Naive thymus-derived CD4-positive, alpha-beta T cell (primary cell): ENCODE data around the gene SMIM41. TPM values are rescaled to one million over a fixed set of nuclear protein-coding genes. Genes with fewer than 3 reads are reported as not detected.

Experiments
- ATAC-seq: fragments of 150-1000 bp; cut with Tn5 transposase; 2 replicates; pipeline ENCODE4 v1.10.0; 2021; ENCODE audit warnings: mild to moderate bottlenecking, moderate library complexity
- CTCF ChIA-PET: fragments of 350-600 bp; sonication (Branson Sonifier 250); formaldehyde crosslinking; loops from one replicate; lab custom pipeline; 2021; ENCODE audit warnings: antibody characterized with exemption; lab: Charles Lee
- POLR2A ChIA-PET: fragments of 350-600 bp; sonication (Branson Sonifier 250); formaldehyde crosslinking; loops from one replicate; lab custom pipeline; 2021; ENCODE audit warnings: antibody characterized with exemption, inconsistent platforms; lab: Charles Lee
- DNase-seq, 9 donors: peaks; one replicate each; pipeline versions ENCODE4 v3.0.0 to v3.0.0-alpha.2; 2020 to 2022; ENCODE audit warnings: mixed read lengths in 1 of 9
- H3K27ac ChIP-seq: one replicate; pipeline ENCODE4 v1.7.0; 2013; ENCODE audit warnings: mild to moderate bottlenecking, low read depth, low read length, moderate library complexity
- H3K27me3 ChIP-seq, 2 donors: one replicate each; pipeline ENCODE4 v1.7.0; 2013; ENCODE audit warnings: low read length in 2 of 2, mild to moderate bottlenecking in 2 of 2, moderate library complexity in 2 of 2; ENCODE audit not compliant: control insufficient read depth in 2 of 2, insufficient read depth in 2 of 2
- H3K36me3 ChIP-seq, 3 experiments: 1 replicate in 2 of 3; 2 replicates in 1 of 3; pipeline ENCODE4 v1.7.0; 2013; ENCODE audit warnings: low read length in 3 of 3, mild to moderate bottlenecking in 3 of 3, moderate library complexity in 1 of 3; ENCODE audit not compliant: insufficient read depth in 3 of 3, control insufficient read depth in 2 of 3
- H3K4me1 ChIP-seq, 2 donors: one replicate each; pipeline ENCODE4 v1.7.0; 2013; ENCODE audit warnings: low read length in 2 of 2, mild to moderate bottlenecking in 2 of 2, moderate library complexity in 1 of 2; ENCODE audit not compliant: control insufficient read depth in 2 of 2, insufficient read depth in 2 of 2
- H3K4me3 ChIP-seq: 2 replicates; pipeline ENCODE4 v1.7.0; 2013; ENCODE audit warnings: mild to moderate bottlenecking, low read length
- H3K9me3 ChIP-seq, 3 experiments: 1 replicate in 2 of 3; 2 replicates in 1 of 3; pipeline ENCODE4 v1.7.0; 2013; ENCODE audit warnings: low read length in 3 of 3; ENCODE audit not compliant: control insufficient read depth in 2 of 3
- H3K27ac Mint-ChIP-seq, 9 donors: one replicate each; pipeline ENCODE4 v1.8.0; 2020 to 2022; ENCODE audit warnings: mixed read lengths in 9 of 9, mild to moderate bottlenecking in 8 of 9, moderate library complexity in 5 of 9, inconsistent platforms in 2 of 9
- H3K27me3 Mint-ChIP-seq, 5 donors: one replicate each; pipeline ENCODE4 v1.8.0; 2021 to 2022; ENCODE audit warnings: mixed read lengths in 5 of 5, mild to moderate bottlenecking in 1 of 5
- H3K36me3 Mint-ChIP-seq, 5 donors: one replicate each; pipeline ENCODE4 v1.8.0; 2020 to 2022; ENCODE audit warnings: mixed read lengths in 5 of 5, mild to moderate bottlenecking in 3 of 5, inconsistent platforms in 1 of 5
- H3K4me1 Mint-ChIP-seq, 7 donors: one replicate each; pipeline ENCODE4 v1.8.0; 2020 to 2022; ENCODE audit warnings: mixed read lengths in 7 of 7, mild to moderate bottlenecking in 3 of 7, inconsistent platforms in 1 of 7
- H3K4me3 Mint-ChIP-seq, 10 donors: one replicate each; pipeline ENCODE4 v1.8.0; 2020 to 2022; ENCODE audit warnings: mild to moderate bottlenecking in 10 of 10, mixed read lengths in 10 of 10, moderate library complexity in 6 of 10, inconsistent platforms in 2 of 10
- H3K9me3 Mint-ChIP-seq, 11 donors: one replicate each; pipeline ENCODE4 v1.8.0; 2020 to 2022; ENCODE audit warnings: mixed read lengths in 11 of 11, mild to moderate bottlenecking in 4 of 11, inconsistent platforms in 1 of 11, moderate library complexity in 1 of 11
- intact Hi-C, 2 donors: fragments of 100-400 bp; cut with micrococcal nuclease; formaldehyde crosslinking; loops; one replicate each; pipeline ENCODE4 v1.15.1; 2023
- polyA plus RNA-seq, 2 donors: library from polyadenylated mRNA; unstranded; fragments of 300-500 nt; fragmentation: Illumina TruSeq; gene quantifications; one replicate each; pipeline ENCODE4 v1.2.3, GENCODE V29; 2021
- total RNA-seq, 6 experiments: library from RNA in 5 of 6; stranded (reverse) in 5 of 6; gene quantifications; 1 replicate in 5 of 6; 2 replicates in 1 of 6; pipeline ENCODE4 v1.2.3 and lab custom pipeline; 2021 to 2026

The SMIM41 gene
- total and polyA plus RNA-seq, 7 experiments from 2014 or later, result 0.24 to 0.27 TPM; not detected in 5

- H3K36me3 Mint-ChIP-seq, result no peaks in the 10 kb centered on the region
- H3K27ac Mint-ChIP-seq, result peak overlapping the region in 1 of 9 donors; percentile 59
- peak; percentile 13 for ATAC-seq
- Histone ChIP-seq H3K36me3 (peaks cover 0 to 23% (median 0%) of the 10 kb centered on the region in 3 experiments), H3K27ac (no peak overlapping the region), H3K9me3 (no peaks in the 10 kb centered on the region), H3K4me1 (no peaks in the 10 kb centered on the region), H3K27me3 (no peaks in the 10 kb centered on the region), H3K4me3 (no peak overlapping the region)
- H3K4me1 Mint-ChIP-seq, result no peaks in the 10 kb centered on the region
- intact Hi-C loops, result no loop called here
- no peak for DNase-seq
- no peak overlapping the region for H3K4me3 Mint-ChIP-seq
- no peaks in the 10 kb centered on the region for H3K9me3 Mint-ChIP-seq
- ChIA-PET CTCF (interaction anchor here (1.3 to 2.6 kb wide), 2 partner anchors 9 to 34 kb away, joined by 3 to 19 read pairs; partner anchors contain the start of gene ATG101), POLR2A (interaction anchor here (1.1 kb wide), 1 partner anchor 31 kb away, joined by 3 read pairs; no protein-coding TSS in a partner anchor)
- H3K27me3 Mint-ChIP-seq, result peaks cover 0 to 5% (median 0%) of the 10 kb centered on the region in 5 donors
Measured at GRCh38 chr12:52060498-52061177, 18.9 kb upstream of the SMIM41 start.

- ChIA-PET POLR2A (interaction anchor here (1.0 to 1.4 kb wide), 3 partner anchors 29 to 36 kb away, joined by 3 read pairs; no protein-coding TSS in a partner anchor), CTCF (interaction anchor here (2.6 kb wide), 1 partner anchor 35 kb away, joined by 19 read pairs; no protein-coding TSS in a partner anchor)
- H3K27me3 ChIP-seq, result no peaks in the 10 kb centered on the region
- Mint-ChIP-seq H3K4me3 (no peak overlapping the region), H3K9me3 (no peaks in the 10 kb centered on the region), H3K27me3 (peaks cover 0 to 5% (median 0%) of the 10 kb centered on the region in 5 donors), H3K36me3 (no peaks in the 10 kb centered on the region), H3K4me1 (peaks cover 0 to 3% (median 0%) of the 10 kb centered on the region in 7 donors), H3K27ac (no peak overlapping the region)
- ATAC-seq (no peak), DNase-seq (no peak)
- intact Hi-C loops, result no loop called here
- no peak overlapping the region for H3K4me3 ChIP-seq
- no peak overlapping the region for H3K27ac ChIP-seq
- no peaks in the 10 kb centered on the region for H3K4me1 ChIP-seq
- H3K36me3 ChIP-seq, result peaks cover 0 to 16% (median 0%) of the 10 kb centered on the region in 3 experiments
- H3K9me3 ChIP-seq, result no peaks in the 10 kb centered on the region
Measured at GRCh38 chr12:52061470-52062166, 17.9 kb upstream of the SMIM41 start.

- no peak overlapping the region for H3K4me3 ChIP-seq
- ChIA-PET POLR2A (interaction anchor here (0.5 to 1.4 kb wide), 3 partner anchors 30 to 173 kb away, joined by 3 read pairs; no protein-coding TSS in a partner anchor), CTCF (interaction anchor here (1.1 to 2.6 kb wide), 2 partner anchors 33 to 36 kb away, joined by 3 to 19 read pairs; no protein-coding TSS in a partner anchor)
- Mint-ChIP-seq H3K36me3 (no peaks in the 10 kb centered on the region), H3K4me3 (no peak overlapping the region), H3K27me3 (peaks cover 0 to 5% (median 0%) of the 10 kb centered on the region in 5 donors), H3K27ac (no peak overlapping the region), H3K9me3 (no peaks in the 10 kb centered on the region), H3K4me1 (peaks cover 0 to 4% (median 0%) of the 10 kb centered on the region in 7 donors)
- no peaks in the 10 kb centered on the region for H3K4me1 ChIP-seq
- ATAC-seq (no peak), DNase-seq (no peak)
- peaks cover 0 to 8% (median 0%) of the 10 kb centered on the region in 3 experiments for H3K36me3 ChIP-seq
- H3K27me3 ChIP-seq, result no peaks in the 10 kb centered on the region
- no peak overlapping the region for H3K27ac ChIP-seq
- no peaks in the 10 kb centered on the region for H3K9me3 ChIP-seq
- intact Hi-C loops, result no loop called here
Measured at GRCh38 chr12:52062167-52063081, 17.1 kb upstream of the SMIM41 start.

GRCh38 chr12:52063082-52063924 lies 16.2 kb upstream of the SMIM41 start:
- intact Hi-C loops, result no loop called here
- Histone ChIP-seq H3K36me3 (peaks cover 0 to 6% (median 0%) of the 10 kb centered on the region in 3 experiments), H3K27me3 (no peaks in the 10 kb centered on the region), H3K4me1 (no peaks in the 10 kb centered on the region), H3K27ac (no peak overlapping the region), H3K4me3 (no peak overlapping the region), H3K9me3 (no peaks in the 10 kb centered on the region)
- CTCF ChIA-PET, result interaction anchor here (1.1 to 2.6 kb wide), 2 partner anchors 34 to 37 kb away, joined by 3 to 19 read pairs; no protein-coding TSS in a partner anchor
- no peak for DNase-seq
- peaks cover 0 to 5% (median 0%) of the 10 kb centered on the region in 5 donors for H3K27me3 Mint-ChIP-seq
- POLR2A ChIA-PET, result interaction anchor here (0.6 kb wide), 1 partner anchor 692 kb away, joined by 3 read pairs; no protein-coding TSS in a partner anchor
- H3K4me3 Mint-ChIP-seq, result no peak overlapping the region
- no peak for ATAC-seq
- peak overlapping the region in 1 of 9 donors; percentile 27 for H3K27ac Mint-ChIP-seq
- peaks cover 0 to 4% (median 0%) of the 10 kb centered on the region in 7 donors for H3K4me1 Mint-ChIP-seq
- H3K36me3 Mint-ChIP-seq, result no peaks in the 10 kb centered on the region
- no peaks in the 10 kb centered on the region for H3K9me3 Mint-ChIP-seq

GRCh38 chr12:52063981-52064649 lies 15.4 kb upstream of the SMIM41 start:
- Histone ChIP-seq H3K4me1 (peaks cover 1 to 3% of the 10 kb centered on the region in 2 donors), H3K4me3 (no peak overlapping the region), H3K9me3 (no peaks in the 10 kb centered on the region), H3K27me3 (no peaks in the 10 kb centered on the region), H3K27ac (no peak overlapping the region), H3K36me3 (peaks cover 0 to under 1% (median 0%) of the 10 kb centered on the region in 3 experiments)
- CTCF ChIA-PET, result interaction anchor here (1.1 kb wide), 2 partner anchors 35 to 38 kb away, joined by 3 read pairs; no protein-coding TSS in a partner anchor
- Mint-ChIP-seq H3K4me3 (no peak overlapping the region), H3K27me3 (peaks cover 0 to 5% (median 0%) of the 10 kb centered on the region in 5 donors), H3K27ac (no peak overlapping the region), H3K9me3 (no peaks in the 10 kb centered on the region), H3K36me3 (no peaks in the 10 kb centered on the region), H3K4me1 (peaks cover 0 to 7% (median 3%) of the 10 kb centered on the region in 7 donors)
- no peak for DNase-seq
- POLR2A ChIA-PET, result interaction anchor here (0.6 kb wide), 1 partner anchor 693 kb away, joined by 3 read pairs; no protein-coding TSS in a partner anchor
- no peak for ATAC-seq
- intact Hi-C loops, result no loop called here
